Activated naive CD4-positive, alpha-beta T cell treated with anti-CD3 and anti-CD28 coated beads, Interleukin-2, amount 50 U/mL, for 24 hours (primary cell): ENCODE measurements around the gene TBX4.

Experiments used
- H3K27ac Mint-ChIP-seq: one replicate; pipeline ENCODE4 v1.8.0; 2021; ENCODE audit warnings: mild to moderate bottlenecking, mixed read lengths
- H3K27me3 Mint-ChIP-seq: one replicate; pipeline ENCODE4 v1.8.0; 2021; ENCODE audit warnings: mixed read lengths
- H3K36me3 Mint-ChIP-seq: one replicate; pipeline ENCODE4 v1.8.0; 2021; ENCODE audit warnings: mixed read lengths
- H3K4me1 Mint-ChIP-seq: one replicate; pipeline ENCODE4 v1.8.0; 2021; ENCODE audit warnings: mixed read lengths
- H3K4me3 Mint-ChIP-seq: one replicate; pipeline ENCODE4 v1.8.0; 2021; ENCODE audit warnings: mild to moderate bottlenecking, mixed read lengths
- H3K9me3 Mint-ChIP-seq: one replicate; pipeline ENCODE4 v1.8.0; 2021; ENCODE audit warnings: mixed read lengths

TBX4 gene

DNA sequence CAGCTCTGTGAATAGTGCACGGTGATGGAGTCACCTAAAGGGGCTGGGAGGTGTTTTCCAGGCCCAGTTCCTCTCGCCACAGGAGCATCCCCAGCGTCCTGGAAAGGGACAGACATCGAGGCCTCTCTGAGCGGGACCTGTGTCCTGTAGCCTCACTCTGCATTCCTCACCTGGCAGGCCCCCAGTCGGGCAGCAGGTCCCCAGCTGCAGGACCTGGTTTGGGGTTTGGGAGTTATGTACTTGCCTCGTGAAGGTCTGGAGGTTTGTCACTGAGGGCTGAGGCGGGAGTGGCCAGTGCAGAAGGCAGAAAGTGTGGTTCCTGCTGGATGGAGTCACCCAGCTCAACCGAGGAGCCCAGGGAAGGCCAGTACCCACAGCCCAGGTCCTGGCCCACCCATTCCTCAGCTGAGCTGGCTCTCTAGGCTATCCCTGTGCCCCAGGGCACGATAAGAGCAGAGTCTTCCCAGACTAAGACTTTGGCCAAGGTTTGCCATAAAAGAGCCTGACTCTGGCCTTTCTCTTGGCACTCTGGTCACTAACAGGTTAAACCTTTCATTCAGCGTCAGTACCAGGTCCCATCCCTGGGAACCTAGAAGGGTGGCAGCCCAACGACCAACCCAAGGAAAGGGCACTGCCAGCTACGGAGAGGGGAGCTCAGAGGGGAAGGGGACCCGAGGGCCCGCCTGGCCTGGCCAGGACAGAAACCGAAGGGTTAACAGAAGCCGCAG is 24.4 kb downstream of the TBX4 start:
- no peaks in the 10 kb centered on the region for H3K36me3 Mint-ChIP-seq
- no peaks in the 10 kb centered on the region for H3K4me1 Mint-ChIP-seq
- H3K4me3 Mint-ChIP-seq: no peak overlapping the region
- no peak overlapping the region for H3K27ac Mint-ChIP-seq
- no peaks in the 10 kb centered on the region for H3K9me3 Mint-ChIP-seq
- H3K27me3 Mint-ChIP-seq: peaks cover 9% of the 10 kb centered on the region

GRCh38 chr17:61477204-61477834 is 25.1 kb downstream of the TBX4 start:
- Mint-ChIP-seq H3K4me3 (no peak overlapping the region), H3K27ac (no peak overlapping the region), H3K4me1 (no peaks in the 10 kb centered on the region), H3K27me3 (peaks cover 9% of the 10 kb centered on the region), H3K36me3 (no peaks in the 10 kb centered on the region), H3K9me3 (no peaks in the 10 kb centered on the region)

DNA sequence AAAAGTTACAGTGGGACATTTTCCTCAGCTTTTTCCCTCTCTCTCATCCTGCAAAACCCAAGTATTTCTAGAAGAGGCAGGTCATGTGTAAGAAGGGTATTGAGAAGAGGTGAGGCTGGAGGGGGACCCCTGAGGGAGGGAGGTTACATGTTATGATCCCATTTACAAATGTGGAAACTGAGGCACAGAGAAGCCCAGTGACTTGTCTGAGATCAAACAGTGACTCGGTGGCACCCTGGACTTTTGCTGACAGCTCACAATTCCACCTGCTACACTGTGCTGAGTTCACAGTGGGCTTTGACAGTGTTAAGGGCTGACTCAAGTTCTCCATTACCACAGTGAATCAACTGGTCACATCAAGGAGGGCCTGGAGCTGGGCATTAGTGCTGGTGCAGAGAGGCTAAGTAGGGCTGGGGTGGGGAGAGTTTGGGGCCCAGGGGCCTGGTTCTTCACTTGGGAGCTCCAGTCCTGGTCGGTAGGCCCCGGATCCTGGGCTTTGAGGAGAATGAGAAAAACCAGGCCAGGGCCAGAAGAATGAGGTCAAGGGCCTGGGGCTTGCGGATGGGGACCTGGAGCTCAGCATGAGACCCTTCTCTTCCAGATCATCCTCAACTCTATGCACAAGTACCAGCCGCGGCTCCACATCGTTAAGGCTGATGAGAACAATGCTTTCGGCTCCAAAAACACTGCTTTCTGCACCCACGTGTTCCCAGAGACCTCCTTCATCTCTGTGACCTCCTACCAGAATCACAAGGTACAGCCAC is 26.0 kb downstream of the TBX4 start:
- Mint-ChIP-seq H3K4me3 (no peak overlapping the region), H3K4me1 (no peaks in the 10 kb centered on the region), H3K9me3 (no peaks in the 10 kb centered on the region), H3K27ac (no peak overlapping the region), H3K27me3 (peaks cover 9% of the 10 kb centered on the region), H3K36me3 (no peaks in the 10 kb centered on the region)

GRCh38 chr17:61478790-61479492 is 26.7 kb downstream of the TBX4 start:
- Mint-ChIP-seq H3K4me3 (no peak overlapping the region), H3K4me1 (no peaks in the 10 kb centered on the region), H3K9me3 (no peaks in the 10 kb centered on the region), H3K27ac (no peak overlapping the region), H3K36me3 (no peaks in the 10 kb centered on the region), H3K27me3 (peaks cover 9% of the 10 kb centered on the region)

DNA sequence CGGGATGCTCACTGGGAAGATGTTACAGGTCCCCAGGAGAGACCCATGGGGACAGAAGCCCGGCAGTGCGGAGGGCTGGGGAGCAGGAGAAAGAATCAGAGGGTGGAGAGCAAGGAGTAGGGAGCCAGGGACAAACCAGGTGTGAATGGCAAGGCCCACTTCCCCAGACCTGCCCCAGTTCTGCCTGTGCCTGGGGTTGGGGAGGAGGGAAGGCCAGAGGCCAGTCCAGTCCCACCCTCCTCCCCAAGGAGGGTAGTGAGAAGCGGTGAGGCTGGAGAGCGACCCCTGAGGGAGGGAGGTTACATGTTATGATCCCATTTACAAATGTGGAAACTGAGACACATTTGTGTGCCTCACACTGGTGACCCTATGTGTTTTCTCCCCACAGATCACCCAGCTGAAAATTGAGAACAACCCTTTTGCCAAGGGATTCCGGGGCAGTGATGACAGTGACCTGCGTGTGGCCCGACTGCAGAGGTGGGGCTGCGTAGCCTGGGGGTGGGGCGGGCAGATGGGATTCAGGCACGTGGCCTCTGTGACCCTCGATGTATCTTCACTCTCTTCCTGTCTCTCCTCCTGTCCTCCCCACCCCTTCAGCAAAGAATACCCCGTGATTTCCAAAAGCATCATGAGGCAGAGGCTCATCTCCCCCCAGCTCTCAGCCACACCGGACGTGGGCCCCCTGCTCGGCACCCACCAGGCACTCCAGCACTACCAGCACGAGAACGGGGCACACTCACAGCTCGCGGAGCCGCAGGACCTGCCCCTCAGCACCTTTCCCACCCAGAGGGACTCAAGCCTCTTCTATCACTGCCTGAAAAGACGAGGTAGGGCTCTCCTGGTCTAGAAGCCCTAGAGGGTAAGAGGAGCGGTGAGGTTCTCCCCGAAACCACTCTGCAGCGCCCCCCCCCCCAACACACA is 27.5 kb downstream of the TBX4 start:
- H3K27me3 Mint-ChIP-seq: peaks cover 9% of the 10 kb centered on the region
- no peak overlapping the region for H3K4me3 Mint-ChIP-seq
- no peaks in the 10 kb centered on the region for H3K4me1 Mint-ChIP-seq
- H3K9me3 Mint-ChIP-seq: no peaks in the 10 kb centered on the region
- no peak overlapping the region for H3K27ac Mint-ChIP-seq
- no peaks in the 10 kb centered on the region for H3K36me3 Mint-ChIP-seq

DNA sequence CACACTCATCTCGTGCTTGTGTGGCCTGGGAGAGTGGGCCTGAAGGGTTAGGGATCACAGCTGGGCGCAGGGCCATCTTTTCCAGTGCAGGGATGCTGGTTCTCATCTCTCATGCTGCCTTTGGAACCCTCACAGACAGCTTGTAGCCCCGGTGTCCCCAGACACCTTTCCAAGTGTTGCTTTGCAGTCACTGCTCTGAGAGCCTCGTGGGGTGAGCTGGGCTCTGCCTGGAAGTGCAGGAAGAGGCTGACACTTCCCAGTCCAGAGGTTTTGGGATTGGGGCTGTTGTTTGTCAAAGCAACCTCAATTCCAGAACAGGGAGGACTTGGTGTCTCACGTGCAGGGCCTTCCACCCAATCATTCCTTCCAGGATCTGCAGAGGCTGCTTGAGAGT is 28.2 kb downstream of the TBX4 start:
- Mint-ChIP-seq H3K27me3 (peaks cover 7% of the 10 kb centered on the region), H3K9me3 (no peaks in the 10 kb centered on the region), H3K4me1 (no peaks in the 10 kb centered on the region)

DNA sequence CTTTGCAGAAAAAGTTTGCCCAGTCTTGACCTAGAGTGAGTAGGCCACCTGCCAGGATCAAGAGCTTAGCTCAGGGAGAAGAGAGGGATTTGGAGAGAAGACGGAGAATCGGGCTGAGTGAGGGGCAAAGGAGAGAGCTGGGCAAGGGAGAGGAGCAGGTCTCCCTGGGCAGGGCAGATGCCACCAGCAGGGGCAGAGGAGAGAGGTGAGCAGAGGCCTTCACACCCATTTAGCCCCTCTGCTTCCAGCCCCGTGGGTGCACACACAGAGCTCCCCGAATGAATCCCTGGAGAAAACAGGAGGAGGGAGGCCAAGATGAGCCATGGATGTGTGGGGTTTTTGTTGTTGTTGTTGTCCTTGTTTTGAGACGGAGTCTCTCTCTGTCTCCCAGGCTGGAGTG is 29.2 kb downstream of the TBX4 start:
- Mint-ChIP-seq H3K27me3 (peaks cover 4% of the 10 kb centered on the region), H3K4me1 (no peaks in the 10 kb centered on the region), H3K9me3 (no peaks in the 10 kb centered on the region), H3K36me3 (no peaks in the 10 kb centered on the region), H3K4me3 (no peak overlapping the region), H3K27ac (no peak overlapping the region)

More for the DNA sequence above, 28.2 kb downstream of the TBX4 start:
- H3K36me3 Mint-ChIP-seq: no peaks in the 10 kb centered on the region
- H3K4me3 Mint-ChIP-seq: no peak overlapping the region
- H3K27ac Mint-ChIP-seq: no peak overlapping the region

GRCh38 chr17:61482467-61482866 is 30.2 kb downstream of the TBX4 start:
- no peaks in the 10 kb centered on the region for H3K9me3 Mint-ChIP-seq

DNA sequence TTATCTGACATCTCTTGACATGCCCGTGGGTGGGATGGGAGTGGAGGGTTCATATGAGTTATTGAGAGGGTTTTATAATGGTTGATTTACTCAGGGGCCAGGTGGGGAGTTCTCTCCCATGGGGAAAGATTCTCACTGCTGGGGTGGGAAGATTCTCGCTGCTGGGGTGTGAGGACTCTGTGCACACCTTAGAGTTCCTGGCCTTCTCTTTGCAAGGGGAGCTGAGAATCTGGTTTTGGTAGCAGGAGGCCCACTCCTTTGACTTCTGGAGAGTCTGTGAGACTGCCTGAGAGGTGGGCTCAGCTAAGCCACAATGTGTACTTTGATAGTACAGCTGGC is 31.5 kb downstream of the TBX4 start:
- Mint-ChIP-seq H3K4me1 (no peaks in the 10 kb centered on the region), H3K36me3 (no peaks in the 10 kb centered on the region), H3K27ac (no peak overlapping the region), H3K27me3 (peaks cover 2% of the 10 kb centered on the region), H3K4me3 (no peak overlapping the region), H3K9me3 (no peaks in the 10 kb centered on the region)

More at GRCh38 chr17:61482467-61482866, 30.2 kb downstream of the TBX4 start:
- H3K4me3 Mint-ChIP-seq: no peak overlapping the region
- no peaks in the 10 kb centered on the region for H3K4me1 Mint-ChIP-seq
- no peak overlapping the region for H3K27ac Mint-ChIP-seq
- no peaks in the 10 kb centered on the region for H3K36me3 Mint-ChIP-seq
- peaks cover 4% of the 10 kb centered on the region for H3K27me3 Mint-ChIP-seq

DNA sequence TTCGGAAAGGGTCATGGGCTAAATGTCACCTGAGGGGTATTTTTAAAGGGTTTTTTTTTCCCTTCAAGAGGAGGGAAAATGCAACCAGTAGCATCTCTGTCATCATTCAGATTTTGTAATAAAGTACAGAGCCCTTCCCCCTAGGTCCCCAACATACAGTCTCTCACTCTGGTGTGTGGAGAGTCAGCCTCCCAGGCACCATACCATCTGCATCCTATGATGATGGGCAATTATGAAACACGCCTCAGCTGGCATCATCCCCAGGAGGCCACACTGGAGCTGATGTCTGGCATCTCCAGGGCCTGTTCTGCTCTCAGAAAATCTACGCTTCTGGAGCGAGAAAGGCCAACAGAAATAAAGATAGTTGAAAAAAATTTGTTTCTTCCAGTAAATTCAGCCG is 32.0 kb downstream of the TBX4 start:
- Mint-ChIP-seq H3K4me3 (no peak overlapping the region), H3K4me1 (no peaks in the 10 kb centered on the region), H3K27me3 (peaks cover 2% of the 10 kb centered on the region), H3K36me3 (no peaks in the 10 kb centered on the region), H3K27ac (no peak overlapping the region), H3K9me3 (no peaks in the 10 kb centered on the region)

DNA sequence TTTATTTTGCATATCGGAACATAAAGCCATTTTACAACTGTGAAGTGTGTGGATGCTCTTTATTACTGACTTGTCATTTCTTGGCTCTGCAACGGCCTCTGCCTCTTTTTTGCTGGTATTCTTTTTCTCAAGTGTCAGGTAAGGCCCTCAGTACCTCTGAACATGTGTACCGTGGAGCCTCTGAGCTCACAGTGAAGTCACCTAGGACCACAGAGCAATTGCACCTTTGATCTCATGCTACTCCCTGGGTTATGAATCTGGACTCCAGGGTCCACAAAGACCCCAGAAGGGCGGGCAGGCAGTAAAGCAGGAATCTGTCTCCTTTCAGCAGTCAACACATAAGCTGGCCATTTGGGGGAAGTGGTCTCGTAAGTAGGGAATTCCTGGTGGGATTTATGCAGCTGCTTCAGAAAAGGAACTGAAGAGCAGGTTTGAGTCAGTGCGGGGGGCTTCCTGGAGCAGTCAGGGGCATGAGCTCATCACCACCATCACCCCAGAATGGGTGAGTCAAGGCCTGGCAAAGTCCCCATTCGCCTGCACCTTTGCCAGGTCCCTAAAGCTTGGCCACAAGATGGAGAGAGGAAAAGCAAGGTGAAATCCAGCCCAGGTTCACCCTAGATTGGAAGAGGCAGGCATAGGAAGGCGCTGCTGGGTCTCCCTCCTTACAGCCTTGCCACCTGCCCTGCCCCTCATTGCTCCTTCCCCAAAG is 33.0 kb downstream of the TBX4 start:
- Mint-ChIP-seq H3K4me3 (no peak overlapping the region), H3K27ac (no peak overlapping the region), H3K36me3 (no peaks in the 10 kb centered on the region), H3K4me1 (no peaks in the 10 kb centered on the region), H3K9me3 (no peaks in the 10 kb centered on the region), H3K27me3 (peaks cover 2% of the 10 kb centered on the region)

- Mint-ChIP-seq H3K27me3 (peaks cover 2% of the 10 kb centered on the region), H3K36me3 (no peaks in the 10 kb centered on the region), H3K9me3 (no peaks in the 10 kb centered on the region), H3K4me1 (no peaks in the 10 kb centered on the region), H3K4me3 (no peak overlapping the region), H3K27ac (no peak overlapping the region)
These were observed 34.2 kb downstream of the TBX4 start for GRCh38 chr17:61486135-61487120.

- Mint-ChIP-seq H3K27ac (no peak overlapping the region), H3K4me3 (no peak overlapping the region), H3K4me1 (no peaks in the 10 kb centered on the region), H3K9me3 (no peaks in the 10 kb centered on the region), H3K36me3 (no peaks in the 10 kb centered on the region), H3K27me3 (peaks cover 2% of the 10 kb centered on the region)
These were observed 35.2 kb downstream of the TBX4 start for GRCh38 chr17:61487161-61487988.
